BLaER1 treated with 17β-estradiol and CSF1 and Interleukin-3, amounts not matched to agents 10 nM and 100 nM (cell line): Measurements from ENCODE around the gene PARD3B.

ENCODE experiments used
- H3K27ac ChIP-seq, 11 experiments: shearing (Covaris generic); formaldehyde crosslinking; 2 replicates each; pipeline ENCODE4 v1.8.1; 2022
- H3K27me3 ChIP-seq, 11 experiments: shearing (Covaris generic); formaldehyde crosslinking; 2 replicates each; pipeline ENCODE4 v1.8.1; 2022
- H3K36me3 ChIP-seq, 11 experiments: shearing (Covaris generic); formaldehyde crosslinking; 2 replicates each; pipeline ENCODE4 v1.8.1; 2022
- H3K4me1 ChIP-seq, 10 experiments: shearing (Covaris generic); formaldehyde crosslinking; 2 replicates each; pipeline ENCODE4 v1.8.1; 2022
- H3K4me2 ChIP-seq, 11 experiments: shearing (Covaris generic); formaldehyde crosslinking; 2 replicates each; pipeline ENCODE4 v1.8.1; 2022
- H3K4me3 ChIP-seq, 10 experiments: shearing (Covaris generic); formaldehyde crosslinking; 2 replicates each; pipeline ENCODE4 v1.8.1; 2022
- H3K9ac ChIP-seq, 11 experiments: shearing (Covaris generic); formaldehyde crosslinking; 2 replicates each; pipeline ENCODE4 v1.8.1; 2022
- H3K9me3 ChIP-seq, 11 experiments: shearing (Covaris generic); formaldehyde crosslinking; replicated peaks in 1 of 11; 2 replicates each; pipeline ENCODE4 v1.8.1; 2022
- H4K20me1 ChIP-seq, 11 experiments: shearing (Covaris generic); formaldehyde crosslinking; 2 replicates each; pipeline ENCODE4 v1.8.1; 2022
- Cebpa-rat ChIP-seq, 11 experiments: shearing (Covaris generic); IDR thresholded peaks; 2 replicates each; pipeline ENCODE4 v1.8.1; 2022

Gene PARD3B

GRCh38 chr2:205642599-205643356, 1097.5 kb downstream of the PARD3B start:
- Histone ChIP-seq H3K9me3 (peaks cover 4 to 16% (median 8%) of the 10 kb centered on the region in 11 experiments; a peak in 16 of 22 replicates), H3K27ac (no peak overlapping the region), H3K27me3 (peaks cover 0 to 77% (median 0%) of the 10 kb centered on the region in 11 experiments; a peak in 8 of 22 replicates), H3K4me2 (0 out of 22 replicates have a peak overlapping the region, but pooled peaks of 1 of the 11 experiments have one; percentile 3), H3K9ac (no peak overlapping the region), H4K20me1 (peaks cover 0 to 6% (median 0%) of the 10 kb centered on the region in 11 experiments; a peak in 1 of 22 replicates), H3K4me1 (peaks cover 4 to 15% (median 6%) of the 10 kb centered on the region in 10 experiments; a peak in 12 of 20 replicates), H3K4me3 (no peak overlapping the region), H3K36me3 (0 out of 22 replicates have a peak, but pooled peaks cover 0 to 4% (median 0%) of the 10 kb centered on the region in 11 experiments)
- no peak for TF ChIP-seq Cebpa-rat (IDR thresholded peaks at IDR 0.05)

GRCh38 chr2:205643391-205643885, 1098.2 kb downstream of the PARD3B start:
- no peak overlapping the region for H3K27ac ChIP-seq
- H3K4me2 ChIP-seq, result no peak overlapping the region
- no peak overlapping the region for H3K9ac ChIP-seq
- H3K4me1 ChIP-seq, result peaks cover 4 to 15% (median 6%) of the 10 kb centered on the region in 10 experiments; a peak in 12 of 20 replicates
- no peak overlapping the region for H3K4me3 ChIP-seq
- TF ChIP-seq Cebpa-rat (IDR thresholded peaks at IDR 0.05), result no peak
- H4K20me1 ChIP-seq, result peaks cover 0 to 6% (median 0%) of the 10 kb centered on the region in 11 experiments; a peak in 1 of 22 replicates
- peaks cover 0 to 78% (median 0%) of the 10 kb centered on the region in 11 experiments; a peak in 8 of 22 replicates for H3K27me3 ChIP-seq
- H3K9me3 ChIP-seq, result peaks cover 4 to 16% (median 8%) of the 10 kb centered on the region in 11 experiments; a peak in 16 of 22 replicates
- H3K36me3 ChIP-seq, result 0 out of 22 replicates have a peak, but pooled peaks cover 0 to 4% (median 0%) of the 10 kb centered on the region in 11 experiments

DNA sequence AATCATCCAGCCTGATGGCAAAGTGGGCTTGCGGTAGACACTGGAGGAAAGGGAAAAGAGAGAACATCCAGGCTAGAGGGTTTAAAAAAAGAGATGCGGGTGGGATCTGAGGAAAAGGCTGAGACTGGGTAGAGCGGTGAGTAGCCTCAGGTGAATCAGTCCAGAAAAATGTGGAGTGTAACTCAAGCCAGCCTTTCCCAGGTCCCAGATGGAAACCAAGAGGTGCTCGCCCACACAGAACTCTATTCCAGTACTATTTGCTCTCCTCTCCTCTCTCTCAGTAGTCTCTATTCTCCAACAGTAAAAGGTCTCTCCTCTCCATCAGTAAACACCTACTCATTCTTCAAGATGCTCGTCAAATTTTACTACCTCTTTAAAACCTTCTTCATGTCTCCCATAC, 1098.7 kb downstream of the PARD3B start:
- Histone ChIP-seq H4K20me1 (peaks cover 0 to 7% (median 0%) of the 10 kb centered on the region in 11 experiments; a peak in 1 of 22 replicates), H3K4me3 (no peak overlapping the region), H3K27me3 (peaks cover 0 to 78% (median 0%) of the 10 kb centered on the region in 11 experiments; a peak in 8 of 22 replicates), H3K27ac (no peak overlapping the region), H3K4me1 (peaks cover 4 to 15% (median 6%) of the 10 kb centered on the region in 10 experiments; a peak in 12 of 20 replicates), H3K36me3 (0 out of 22 replicates have a peak, but pooled peaks cover 0 to 4% (median 0%) of the 10 kb centered on the region in 11 experiments), H3K9me3 (peaks cover 4 to 15% (median 8%) of the 10 kb centered on the region in 11 experiments; a peak in 16 of 22 replicates), H3K4me2 (no peak overlapping the region), H3K9ac (no peak overlapping the region)
- TF ChIP-seq Cebpa-rat (IDR thresholded peaks at IDR 0.05), result no peak

DNA sequence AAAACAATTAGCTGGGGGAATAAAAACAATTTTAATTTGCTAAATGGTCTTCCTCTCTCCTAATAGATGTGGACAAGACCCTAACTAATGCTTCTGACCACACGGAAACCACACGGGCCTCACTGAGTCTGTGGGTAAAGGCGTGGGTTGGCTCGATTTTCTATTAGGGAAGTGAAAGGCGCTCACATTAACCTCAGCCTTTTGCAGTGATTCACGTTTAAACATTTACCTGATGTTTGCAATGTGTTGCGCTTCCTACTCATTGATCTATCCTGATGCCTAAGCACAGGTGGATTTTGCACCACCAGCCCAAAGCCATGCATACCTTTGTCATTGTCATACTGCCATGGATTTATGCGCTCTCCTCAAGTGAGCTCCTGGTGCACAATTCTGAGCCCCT, 1101.4 kb downstream of the PARD3B start:
- Histone ChIP-seq H3K4me2 (peak overlapping the region; percentile 1 to 48 (median 19); a peak in 11 of 22 replicates), H3K4me1 (peaks cover 26 to 35% (median 28%) of the 10 kb centered on the region in 10 experiments), H4K20me1 (peaks cover 0 to 21% (median 0%) of the 10 kb centered on the region in 11 experiments; a peak in 3 of 22 replicates), H3K27ac (no peak overlapping the region), H3K9me3 (no peaks in the 10 kb centered on the region), H3K9ac (no peak overlapping the region), H3K4me3 (no peak overlapping the region), H3K27me3 (peaks cover 0 to 89% (median 0%) of the 10 kb centered on the region in 11 experiments; a peak in 8 of 22 replicates), H3K36me3 (no peaks in the 10 kb centered on the region)
- no peak for TF ChIP-seq Cebpa-rat (IDR thresholded peaks at IDR 0.05)

DNA sequence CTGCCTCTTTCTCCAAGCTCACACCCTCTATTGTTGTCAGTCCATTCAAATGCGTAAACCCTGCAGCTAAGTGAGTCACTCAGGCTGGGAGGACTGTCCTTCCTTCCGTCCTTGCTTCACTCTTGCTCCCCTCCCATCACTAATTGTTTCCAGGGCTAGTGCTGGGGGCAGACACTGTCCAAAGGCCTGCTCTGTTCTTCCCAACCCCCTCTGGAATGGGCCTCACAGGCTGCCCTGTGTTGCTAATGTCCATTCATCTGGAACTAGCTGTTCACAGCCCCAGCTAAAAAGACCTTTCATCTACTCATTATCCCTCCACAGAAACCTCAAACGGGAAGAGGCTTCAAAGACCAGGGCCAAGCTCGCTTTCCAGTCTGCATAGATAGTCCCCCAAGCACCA, 1105.2 kb downstream of the PARD3B start:
- H3K27ac ChIP-seq, result peak overlapping the region in 2 of 11 experiments; percentile 13 to 24; a peak in 2 of 22 replicates
- no peaks in the 10 kb centered on the region for H3K9me3 ChIP-seq
- no peaks in the 10 kb centered on the region for H3K36me3 ChIP-seq
- peaks cover 0 to 15% (median 0%) of the 10 kb centered on the region in 11 experiments; a peak in 3 of 22 replicates for H4K20me1 ChIP-seq
- no peak overlapping the region for H3K9ac ChIP-seq
- peak overlapping the region; percentile 43 to 83 (median 74) for H3K4me2 ChIP-seq
- no peak overlapping the region for H3K4me3 ChIP-seq
- peaks cover 0 to 85% (median 0%) of the 10 kb centered on the region in 11 experiments; a peak in 8 of 22 replicates for H3K27me3 ChIP-seq
- no peak; a peak in 1 of 22 replicates for TF ChIP-seq Cebpa-rat (IDR thresholded peaks at IDR 0.05)
- H3K4me1 ChIP-seq, result peaks cover 33 to 40% (median 36%) of the 10 kb centered on the region in 10 experiments

DNA sequence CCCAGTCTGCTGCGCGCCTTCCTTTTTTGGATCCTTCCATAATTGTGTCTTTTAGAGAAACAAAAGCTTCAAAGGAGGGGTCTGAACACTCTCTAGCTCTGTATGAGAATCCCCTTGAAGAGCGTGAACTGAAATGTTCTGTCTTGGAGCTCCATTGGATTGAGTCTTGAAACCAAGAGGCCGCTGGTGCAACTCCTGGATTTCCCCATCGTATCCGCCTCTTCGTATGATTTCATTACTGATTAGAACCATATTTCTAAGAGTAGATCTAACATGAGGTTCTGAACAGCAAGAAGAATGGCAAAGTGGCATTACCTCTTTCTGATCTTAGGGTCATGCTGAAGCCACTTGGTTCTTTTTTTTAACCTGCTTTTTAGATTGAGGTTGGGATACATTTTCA, 1105.7 kb downstream of the PARD3B start:
- Histone ChIP-seq H3K4me1 (peaks cover 33 to 40% (median 36%) of the 10 kb centered on the region in 10 experiments), H3K27me3 (peaks cover 0 to 83% (median 0%) of the 10 kb centered on the region in 11 experiments; a peak in 8 of 22 replicates), H3K4me2 (peak overlapping the region; percentile 43 to 83 (median 74)), H3K27ac (peak overlapping the region in 2 of 11 experiments; percentile 13 to 24; a peak in 1 of 22 replicates), H3K4me3 (no peak overlapping the region), H3K9ac (no peak overlapping the region; a peak in 1 of 22 replicates), H3K36me3 (no peaks in the 10 kb centered on the region), H3K9me3 (no peaks in the 10 kb centered on the region), H4K20me1 (peaks cover 0 to 15% (median 0%) of the 10 kb centered on the region in 11 experiments; a peak in 3 of 22 replicates)
- TF ChIP-seq Cebpa-rat (IDR thresholded peaks at IDR 0.05), result no peak

GRCh38 chr2:205651719-205652118, 1106.4 kb downstream of the PARD3B start:
- Histone ChIP-seq H3K4me3 (no peak overlapping the region), H3K9me3 (no peaks in the 10 kb centered on the region), H3K27me3 (peaks cover 0 to 85% (median 0%) of the 10 kb centered on the region in 11 experiments; a peak in 8 of 22 replicates), H3K4me2 (peak overlapping the region; percentile 43 to 83 (median 74)), H3K36me3 (no peaks in the 10 kb centered on the region), H3K27ac (no peak overlapping the region), H4K20me1 (peaks cover 0 to 15% (median 0%) of the 10 kb centered on the region in 11 experiments; a peak in 3 of 22 replicates), H3K4me1 (peaks cover 30 to 36% (median 33%) of the 10 kb centered on the region in 10 experiments), H3K9ac (no peak overlapping the region)
- TF ChIP-seq Cebpa-rat (IDR thresholded peaks at IDR 0.05), result no peak

- H3K27ac ChIP-seq, result no peak overlapping the region
- TF ChIP-seq Cebpa-rat (IDR thresholded peaks at IDR 0.05), result no peak
- peaks cover 0 to 9% (median 0%) of the 10 kb centered on the region in 11 experiments; a peak in 2 of 22 replicates for H4K20me1 ChIP-seq
- H3K4me2 ChIP-seq, result no peak overlapping the region
- peaks cover 29 to 41% (median 36%) of the 10 kb centered on the region in 10 experiments for H3K4me1 ChIP-seq
- H3K9ac ChIP-seq, result no peak overlapping the region
- H3K36me3 ChIP-seq, result no peaks in the 10 kb centered on the region
- H3K9me3 ChIP-seq, result no peaks in the 10 kb centered on the region
- H3K27me3 ChIP-seq, result peaks cover 0 to 66% (median 0%) of the 10 kb centered on the region in 11 experiments; a peak in 4 of 22 replicates
- H3K4me3 ChIP-seq, result no peak overlapping the region
Observed at GRCh38 chr2:205654878-205655605, 1109.8 kb downstream of the PARD3B start.
